HEK293 (cell line): Measurements from ENCODE around the gene CTPS1.

ENCODE experiments used
- CTCF ChIA-PET: fragments of 350-600 bp; formaldehyde crosslinking; extraction: SDS; loops from one replicate; lab custom pipeline; 2021; ENCODE audit warnings: antibody characterized with exemption; lab: Yijun Ruan, JAX
- POLR2A ChIA-PET: fragments of 300-600 bp; formaldehyde crosslinking; extraction: SDS; loops from one replicate; lab custom pipeline; 2020; ENCODE audit warnings: antibody characterized with exemption, inconsistent platforms; lab: Yijun Ruan, JAX
- H3K27ac ChIP-seq: fragments of 200-500 bp; sonication (Bioruptor generic); 2 replicates; pipeline ENCODE4 v1.5.1; 2014; ENCODE audit warnings: low read depth, low read length, control low read depth, inconsistent platforms; ENCODE audit errors: extremely low read depth
- H3K36me3 ChIP-seq, 2 experiments: fragments of 200-500 bp in 1 of 2; sonication (Bioruptor generic) in 1 of 2; 1 replicate in 1 of 2; 2 replicates in 1 of 2; pipeline ENCODE4 v1.5.1; 2014 to 2017; ENCODE audit warnings: inconsistent platforms in 2 of 2, low read length in 2 of 2; ENCODE audit not compliant: control insufficient read depth in 2 of 2, insufficient read depth in 1 of 2
- H3K4me1 ChIP-seq: fragments of 200-500 bp; sonication (Bioruptor generic); 2 replicates; pipeline ENCODE4 v1.5.1; 2014; ENCODE audit warnings: mild to moderate bottlenecking, low read length, inconsistent platforms; ENCODE audit not compliant: control insufficient read depth, insufficient read depth
- H3K4me3 ChIP-seq: 2 replicates; pipeline ENCODE4 v1.5.1; 2011; ENCODE audit warnings: low read depth, mild to moderate bottlenecking, control low read depth, low read length, moderate library complexity
- H3K9me3 ChIP-seq: fragments of 200-500 bp; sonication (Bioruptor generic); 2 replicates; pipeline ENCODE4 v1.5.1; 2014; ENCODE audit warnings: low read depth, low read length, inconsistent platforms; ENCODE audit not compliant: control insufficient read depth, insufficient read depth
- BCL11A ChIP-seq: fragments of 450-650 bp; formaldehyde crosslinking; IDR thresholded peaks from 2 replicates; pipeline ENCODE4 v1.5.1; 2016; ENCODE audit warnings: low read depth, missing biosample characterization, missing genetic modification characterization
- KLF8 ChIP-seq: fragments of 450-650 bp; formaldehyde crosslinking; IDR thresholded peaks from 2 replicates; pipeline ENCODE4 v1.5.1; 2016; ENCODE audit warnings: missing biosample characterization, missing genetic modification characterization
- SCRT1 ChIP-seq: fragments of 450-650 bp; formaldehyde crosslinking; IDR thresholded peaks from 2 replicates; pipeline ENCODE4 v1.5.1; 2016; ENCODE audit warnings: missing biosample characterization, missing genetic modification characterization, borderline replicate concordance
- SCRT2 ChIP-seq: fragments of 450-650 bp; formaldehyde crosslinking; IDR thresholded peaks from 2 replicates; pipeline ENCODE4 v1.5.1; 2016; ENCODE audit warnings: missing biosample characterization, missing genetic modification characterization
- SP2 ChIP-seq: fragments of 450-650 bp; formaldehyde crosslinking; IDR thresholded peaks from 2 replicates; pipeline ENCODE4 v1.5.1; 2016; ENCODE audit warnings: missing biosample characterization, missing genetic modification characterization
- YY1 ChIP-seq: fragments of 450-650 bp; formaldehyde crosslinking; IDR thresholded peaks from 2 replicates; pipeline ENCODE4 v1.5.1; 2018; ENCODE audit warnings: missing biosample characterization, missing genetic modification characterization
- ZBTB17 ChIP-seq: fragments of 450-650 bp; formaldehyde crosslinking; IDR thresholded peaks from 2 replicates; pipeline ENCODE4 v1.5.1; 2016; ENCODE audit warnings: missing biosample characterization, missing genetic modification characterization
- ZBTB8A ChIP-seq: fragments of 450-650 bp; formaldehyde crosslinking; IDR thresholded peaks from 2 replicates; pipeline ENCODE4 v1.5.1; 2016; ENCODE audit warnings: missing biosample characterization, missing genetic modification characterization
- ZNF132 ChIP-seq: fragments of 450-650 bp; formaldehyde crosslinking; IDR thresholded peaks from 2 replicates; pipeline ENCODE4 v1.5.1; 2017; ENCODE audit warnings: missing biosample characterization, missing genetic modification characterization, borderline replicate concordance
- ZNF155 ChIP-seq: fragments of 450-650 bp; formaldehyde crosslinking; IDR thresholded peaks from 2 replicates; pipeline ENCODE4 v1.5.1; 2016; ENCODE audit warnings: missing biosample characterization, missing genetic modification characterization
- ZNF184 ChIP-seq: fragments of 450-650 bp; IDR thresholded peaks from 2 replicates; pipeline ENCODE4 v1.5.1; 2018; ENCODE audit warnings: missing biosample characterization, mild to moderate bottlenecking, missing genetic modification characterization
- ZNF311 ChIP-seq: fragments of 450-650 bp; formaldehyde crosslinking; IDR thresholded peaks from 2 replicates; pipeline ENCODE4 v1.5.1; 2017; ENCODE audit warnings: missing biosample characterization, missing genetic modification characterization, borderline replicate concordance
- ZNF37A ChIP-seq: fragments of 450-650 bp; IDR thresholded peaks from 2 replicates; pipeline ENCODE4 v1.5.1; 2018; ENCODE audit warnings: missing biosample characterization, missing genetic modification characterization
- ZNF558 ChIP-seq: fragments of 450-650 bp; formaldehyde crosslinking; IDR thresholded peaks from 2 replicates; pipeline ENCODE4 v1.5.1; 2016; ENCODE audit warnings: missing biosample characterization, missing genetic modification characterization
- ZNF707 ChIP-seq: fragments of 450-650 bp; formaldehyde crosslinking; IDR thresholded peaks from 2 replicates; pipeline ENCODE4 v1.5.1; 2016; ENCODE audit warnings: missing biosample characterization, missing genetic modification characterization
- TF ChIP-seq, protein P1 (sequence below): fragments of 450-650 bp; formaldehyde crosslinking; IDR thresholded peaks from 2 replicates; pipeline ENCODE4 v1.5.1; 2016; ENCODE audit warnings: missing biosample characterization, missing genetic modification characterization
- TF ChIP-seq, protein P2 (sequence below): fragments of 450-650 bp; formaldehyde crosslinking; IDR thresholded peaks from 2 replicates; pipeline ENCODE4 v1.5.0; 2017; ENCODE audit warnings: missing biosample characterization, missing genetic modification characterization, borderline replicate concordance

CTPS1 gene

DNA sequence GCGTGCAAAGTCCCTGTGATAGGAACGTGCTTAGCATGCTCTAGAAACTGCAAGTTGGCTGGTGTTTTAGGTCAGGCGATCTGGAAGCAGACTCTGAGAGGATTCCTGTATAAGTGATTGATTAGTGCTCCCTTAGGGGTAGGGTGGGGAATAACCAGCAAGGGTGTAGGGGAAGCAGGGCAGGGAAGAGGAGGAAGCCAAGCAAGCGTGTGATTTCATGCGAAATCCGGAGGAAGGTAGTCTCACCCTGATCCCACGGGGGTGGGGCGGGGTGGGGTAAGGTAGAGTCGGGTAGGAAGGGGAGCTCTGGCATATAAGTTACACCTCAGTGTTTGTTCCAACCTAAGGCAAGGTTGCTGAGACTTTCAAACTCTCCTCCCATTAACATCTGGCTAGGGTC lies 24.9 kb upstream of the CTPS1 start:
- H3K4me1 ChIP-seq = no peaks in the 10 kb centered on the region
- H3K4me3 ChIP-seq = no peak overlapping the region
- H3K27ac ChIP-seq = no peak overlapping the region
- TF ChIP-seq KLF8 (tag by site-specific recombination) (no peak), ZBTB17 (peak; percentile 45; the same call in 1 of the 2 replicates)
- CTCF ChIA-PET = interaction anchor here (0.5 to 15.4 kb wide), 8 partner anchors 44 to 422 kb away, joined by 3 to 415 read pairs (median 4); partner anchors contain the start of gene CITED4
- POLR2A ChIA-PET = no interaction called here
- no peaks in the 10 kb centered on the region for H3K36me3 ChIP-seq
- H3K9me3 ChIP-seq = no peaks in the 10 kb centered on the region

DNA sequence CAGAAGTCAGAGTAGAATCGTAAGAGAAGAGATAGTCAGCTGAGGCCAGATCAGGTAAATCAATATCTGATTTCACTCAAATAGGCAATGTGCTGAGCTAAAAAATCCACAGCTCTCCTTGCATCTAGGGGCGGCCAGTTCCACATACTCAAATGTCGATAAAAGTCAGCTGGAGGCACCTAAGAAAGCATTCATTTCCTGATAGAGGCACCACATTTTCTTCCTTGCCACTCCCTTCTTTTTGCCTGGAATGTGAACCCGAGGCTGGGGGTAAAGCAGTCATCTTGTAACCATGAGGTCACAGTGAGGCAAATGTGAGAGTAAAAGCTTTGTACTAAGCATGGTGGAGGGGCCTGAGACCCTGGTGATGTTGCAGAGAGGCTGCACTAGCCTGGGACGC lies 24.2 kb upstream of the CTPS1 start:
- POLR2A ChIA-PET = no interaction called here
- no peak overlapping the region for H3K27ac ChIP-seq
- no peak overlapping the region for H3K4me3 ChIP-seq
- no peaks in the 10 kb centered on the region for H3K36me3 ChIP-seq
- TF ChIP-seq ZNF132 (no peak), ZNF707 (no peak), ZNF558 (no peak), ZNF37A (tag by site-specific recombination) (no peak)
- TF ChIP-seq, protein P1, sequence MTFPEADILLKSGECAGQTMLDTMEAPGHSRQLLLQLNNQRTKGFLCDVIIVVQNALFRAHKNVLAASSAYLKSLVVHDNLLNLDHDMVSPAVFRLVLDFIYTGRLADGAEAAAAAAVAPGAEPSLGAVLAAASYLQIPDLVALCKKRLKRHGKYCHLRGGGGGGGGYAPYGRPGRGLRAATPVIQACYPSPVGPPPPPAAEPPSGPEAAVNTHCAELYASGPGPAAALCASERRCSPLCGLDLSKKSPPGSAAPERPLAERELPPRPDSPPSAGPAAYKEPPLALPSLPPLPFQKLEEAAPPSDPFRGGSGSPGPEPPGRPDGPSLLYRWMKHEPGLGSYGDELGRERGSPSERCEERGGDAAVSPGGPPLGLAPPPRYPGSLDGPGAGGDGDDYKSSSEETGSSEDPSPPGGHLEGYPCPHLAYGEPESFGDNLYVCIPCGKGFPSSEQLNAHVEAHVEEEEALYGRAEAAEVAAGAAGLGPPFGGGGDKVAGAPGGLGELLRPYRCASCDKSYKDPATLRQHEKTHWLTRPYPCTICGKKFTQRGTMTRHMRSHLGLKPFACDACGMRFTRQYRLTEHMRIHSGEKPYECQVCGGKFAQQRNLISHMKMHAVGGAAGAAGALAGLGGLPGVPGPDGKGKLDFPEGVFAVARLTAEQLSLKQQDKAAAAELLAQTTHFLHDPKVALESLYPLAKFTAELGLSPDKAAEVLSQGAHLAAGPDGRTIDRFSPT (tag by site-specific recombination) = no peak
- no peaks in the 10 kb centered on the region for H3K9me3 ChIP-seq
- no peaks in the 10 kb centered on the region for H3K4me1 ChIP-seq
- CTCF ChIA-PET = interaction anchor here (0.5 to 15.4 kb wide), 6 partner anchors 43 to 479 kb away, joined by 3 to 415 read pairs (median 4); partner anchors contain the start of gene CITED4

DNA sequence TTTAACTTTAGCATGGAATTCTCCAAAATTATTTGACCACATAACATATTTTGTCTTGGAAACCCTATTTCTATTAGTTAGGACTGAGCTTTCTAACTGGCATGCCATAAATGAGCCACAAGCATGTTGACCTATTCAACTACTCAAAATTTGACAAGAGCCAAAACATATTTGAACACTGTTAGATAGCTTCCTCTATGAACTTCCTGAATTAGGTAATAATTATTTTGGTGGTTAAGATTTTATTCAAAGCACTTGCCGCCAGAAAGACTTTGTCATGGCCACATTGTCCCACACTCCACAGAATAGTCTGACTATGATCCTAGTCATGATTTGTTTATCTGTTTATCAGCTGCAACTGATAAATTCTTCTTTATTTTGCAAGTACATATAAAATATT lies 23.1 kb upstream of the CTPS1 start:
- Histone ChIP-seq H3K4me3 (no peak overlapping the region), H3K36me3 (no peaks in the 10 kb centered on the region), H3K27ac (no peak overlapping the region), H3K4me1 (no peaks in the 10 kb centered on the region), H3K9me3 (no peaks in the 10 kb centered on the region)
- CTCF ChIA-PET = interaction anchor here (0.6 to 1.2 kb wide), 4 partner anchors 47 to 1142 kb away, joined by 3 to 6 read pairs (median 3); no protein-coding TSS in a partner anchor
- TF ChIP-seq ZNF311 (tag by site-specific recombination) (no peak), YY1 (tag by site-specific recombination) (no peak), ZNF155 (tag by site-specific recombination) (no peak), ZBTB8A (no peak), BCL11A (tag by site-specific recombination) (no peak)
- TF ChIP-seq, all 188 proteins: peak for 0
- POLR2A ChIA-PET = no interaction called here

DNA sequence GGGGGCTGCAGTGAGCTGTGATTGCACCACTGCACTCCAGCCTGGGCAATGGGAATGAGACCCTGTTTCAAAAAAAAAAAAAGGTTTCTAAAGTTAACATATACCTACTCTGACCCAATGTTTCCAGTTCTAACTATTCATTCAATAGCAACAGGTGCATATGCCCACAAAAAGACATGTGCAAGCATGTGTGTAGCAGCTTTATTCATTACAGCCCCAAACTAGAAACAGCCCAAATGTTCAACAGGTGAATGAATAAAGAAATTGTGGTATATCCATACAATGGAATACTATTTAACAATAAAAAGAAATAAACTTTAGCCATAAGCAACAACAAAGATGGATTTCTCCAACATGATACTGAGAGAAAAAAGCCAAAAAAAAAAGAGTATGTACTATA lies 21.3 kb upstream of the CTPS1 start:
- ChIA-PET POLR2A (no interaction called here), CTCF (interaction anchor here (1.2 kb wide), 1 partner anchor 110 kb away, joined by 3 read pairs; no protein-coding TSS in a partner anchor)
- Histone ChIP-seq H3K4me3 (no peak overlapping the region), H3K9me3 (no peaks in the 10 kb centered on the region), H3K36me3 (no peaks in the 10 kb centered on the region), H3K27ac (no peak overlapping the region), H3K4me1 (no peaks in the 10 kb centered on the region)
- TF ChIP-seq ZNF184 (tag by site-specific recombination) (no peak), SCRT1 (tag by site-specific recombination) (peak; percentile 64), SCRT2 (peak; percentile 89), SP2 (tag by site-specific recombination) (no peak)
- TF ChIP-seq, protein P2, sequence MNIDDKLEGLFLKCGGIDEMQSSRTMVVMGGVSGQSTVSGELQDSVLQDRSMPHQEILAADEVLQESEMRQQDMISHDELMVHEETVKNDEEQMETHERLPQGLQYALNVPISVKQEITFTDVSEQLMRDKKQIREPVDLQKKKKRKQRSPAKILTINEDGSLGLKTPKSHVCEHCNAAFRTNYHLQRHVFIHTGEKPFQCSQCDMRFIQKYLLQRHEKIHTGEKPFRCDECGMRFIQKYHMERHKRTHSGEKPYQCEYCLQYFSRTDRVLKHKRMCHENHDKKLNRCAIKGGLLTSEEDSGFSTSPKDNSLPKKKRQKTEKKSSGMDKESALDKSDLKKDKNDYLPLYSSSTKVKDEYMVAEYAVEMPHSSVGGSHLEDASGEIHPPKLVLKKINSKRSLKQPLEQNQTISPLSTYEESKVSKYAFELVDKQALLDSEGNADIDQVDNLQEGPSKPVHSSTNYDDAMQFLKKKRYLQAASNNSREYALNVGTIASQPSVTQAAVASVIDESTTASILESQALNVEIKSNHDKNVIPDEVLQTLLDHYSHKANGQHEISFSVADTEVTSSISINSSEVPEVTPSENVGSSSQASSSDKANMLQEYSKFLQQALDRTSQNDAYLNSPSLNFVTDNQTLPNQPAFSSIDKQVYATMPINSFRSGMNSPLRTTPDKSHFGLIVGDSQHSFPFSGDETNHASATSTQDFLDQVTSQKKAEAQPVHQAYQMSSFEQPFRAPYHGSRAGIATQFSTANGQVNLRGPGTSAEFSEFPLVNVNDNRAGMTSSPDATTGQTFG (tag by site-specific recombination) = no peak
